Esophagus squamous epithelium (tissue), 4 donors: ENCODE data around the gene DOC2A.

ENCODE experiments used
- POLR2A ChIP-seq, 4 donors: fragments of 450-650 bp; IDR thresholded peaks; one replicate each; pipeline ENCODE4 v1.6.1; 2017; ENCODE audit warnings: antibody characterized with exemption in 4 of 4, mild to moderate bottlenecking in 4 of 4, moderate library complexity in 3 of 4
- TF ChIP-seq, protein P1 (sequence below), 6 experiments: fragments of 450-650 bp in 4 of 6; fragments of 200-600 bp in 2 of 6; sonication (generic) in 2 of 6; IDR thresholded peaks; one replicate each; pipeline ENCODE4 v1.5.1; 2016 to 2019; ENCODE audit warnings: antibody characterized with exemption in 6 of 6, mild to moderate bottlenecking in 4 of 6, moderate library complexity in 4 of 6

DNA sequence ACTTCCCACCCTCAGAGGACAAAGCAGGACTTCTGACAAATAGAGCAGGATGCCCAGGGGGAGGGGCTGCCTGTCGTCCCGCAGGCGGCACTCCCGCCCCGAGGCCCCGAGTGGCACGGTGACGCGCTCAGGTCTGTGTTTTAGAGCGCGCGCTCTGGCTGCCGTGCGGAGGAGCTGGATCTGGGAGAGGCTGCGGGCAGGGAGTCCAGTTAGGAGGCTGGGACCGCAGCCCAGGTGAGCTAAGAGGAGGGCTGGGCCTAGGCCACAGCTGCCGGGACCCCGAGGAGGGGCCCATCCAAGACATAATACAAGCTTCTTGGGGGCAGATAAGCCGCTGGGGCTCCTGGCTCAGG, 6.4 kb downstream of the DOC2A start:
- TF ChIP-seq, protein P1, sequence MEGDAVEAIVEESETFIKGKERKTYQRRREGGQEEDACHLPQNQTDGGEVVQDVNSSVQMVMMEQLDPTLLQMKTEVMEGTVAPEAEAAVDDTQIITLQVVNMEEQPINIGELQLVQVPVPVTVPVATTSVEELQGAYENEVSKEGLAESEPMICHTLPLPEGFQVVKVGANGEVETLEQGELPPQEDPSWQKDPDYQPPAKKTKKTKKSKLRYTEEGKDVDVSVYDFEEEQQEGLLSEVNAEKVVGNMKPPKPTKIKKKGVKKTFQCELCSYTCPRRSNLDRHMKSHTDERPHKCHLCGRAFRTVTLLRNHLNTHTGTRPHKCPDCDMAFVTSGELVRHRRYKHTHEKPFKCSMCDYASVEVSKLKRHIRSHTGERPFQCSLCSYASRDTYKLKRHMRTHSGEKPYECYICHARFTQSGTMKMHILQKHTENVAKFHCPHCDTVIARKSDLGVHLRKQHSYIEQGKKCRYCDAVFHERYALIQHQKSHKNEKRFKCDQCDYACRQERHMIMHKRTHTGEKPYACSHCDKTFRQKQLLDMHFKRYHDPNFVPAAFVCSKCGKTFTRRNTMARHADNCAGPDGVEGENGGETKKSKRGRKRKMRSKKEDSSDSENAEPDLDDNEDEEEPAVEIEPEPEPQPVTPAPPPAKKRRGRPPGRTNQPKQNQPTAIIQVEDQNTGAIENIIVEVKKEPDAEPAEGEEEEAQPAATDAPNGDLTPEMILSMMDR (IDR thresholded peaks at IDR 0.05) = no peak
- TF ChIP-seq POLR2A (IDR thresholded peaks at IDR 0.05) = no peak
